ENCODE data around the gene ZNF296. TPM values are rescaled to one million over a fixed set of nuclear protein-coding genes. Genes with fewer than 3 reads are reported as not detected.

ZNF296 gene
- total and polyA plus RNA-seq, 2 experiments from 2014 or later, result 13.4 to 16.5 TPM

DNA sequence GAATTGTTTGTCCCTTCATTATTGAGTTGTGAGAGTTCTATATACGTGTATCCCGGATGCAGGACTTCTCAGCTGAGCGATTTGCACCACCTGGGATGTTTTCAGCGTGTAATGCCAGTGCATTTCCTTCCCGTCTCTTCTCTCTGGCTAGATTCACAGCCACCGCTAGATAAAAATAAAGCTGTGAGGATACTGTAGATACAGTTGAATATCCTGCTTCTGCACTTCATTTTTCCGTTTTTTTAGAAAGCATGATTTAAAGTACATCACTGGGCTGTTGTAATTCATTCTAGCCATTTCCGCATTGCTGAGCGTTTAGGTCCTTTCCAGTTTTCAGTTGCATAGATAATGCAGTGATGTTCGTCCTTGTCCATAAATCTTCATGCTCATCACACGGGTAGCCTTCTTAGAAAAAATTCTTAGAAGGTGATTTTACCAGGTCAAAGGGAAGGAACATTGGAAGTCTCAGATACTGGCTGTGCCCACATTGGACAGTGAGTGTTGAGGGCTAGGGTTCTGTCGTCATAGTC, 31.4 kb upstream of the ZNF296 start:
- Histone ChIP-seq H3K4me2 (no peak overlapping the region), H3K27ac (ENCODE audit: low read depth) (no peak overlapping the region), H4K20me1 (replicated peaks; ENCODE audit: insufficient read depth) (peaks cover 48% of the 10 kb centered on the region), H3K9me2 (ENCODE audit: insufficient read depth) (no peaks in the 10 kb centered on the region), H3K36me3 (ENCODE audit: insufficient read depth) (no peaks in the 10 kb centered on the region), H3F3A (replicated peaks; ENCODE audit: low read depth) (no peaks in the 10 kb centered on the region), H3K79me2 (replicated peaks; ENCODE audit: insufficient read depth) (peaks cover 94% of the 10 kb centered on the region), H3K27me3 (ENCODE audit: insufficient read depth) (no peaks in the 10 kb centered on the region), H3K4me1 (ENCODE audit: insufficient read depth) (peaks cover 3% of the 10 kb centered on the region; the same call in 1 of the 2 replicates), H2AFZ (no peak overlapping the region), H3K4me3 (no peak overlapping the region)
- H3K4me3 Mint-ChIP-seq, result no peak overlapping the region
- peaks cover 22% of the 10 kb centered on the region for H3K4me1 Mint-ChIP-seq
- peaks cover 4% of the 10 kb centered on the region for H3K27me3 Mint-ChIP-seq (ENCODE audit: insufficient read depth, low read depth, poor library complexity)
- H3K36me3 Mint-ChIP-seq (ENCODE audit: low read depth), result no peaks in the 10 kb centered on the region; the same call in 2 of the 3 replicates
- no peak for DNase-seq (ENCODE audit: low spot score)
- TF ChIP-seq STAT1 (IDR thresholded peaks at IDR 0.05; ENCODE audit: unreplicated experiment) (no peak), POLR2AphosphoS5 (IDR thresholded peaks at IDR 0.05; ENCODE audit: low read depth) (no peak), REST (IDR thresholded peaks at IDR 0.05; ENCODE audit: unreplicated experiment) (no peak), ZNF114 (CRISPR knock-in tag; IDR thresholded peaks at IDR 0.05) (no peak), CREB1 (CRISPR knock-in tag; IDR thresholded peaks at IDR 0.05; ENCODE audit: low read depth) (no peak), EZH2 (IDR thresholded peaks at IDR 0.05; ENCODE audit: low read depth, unreplicated experiment) (no peak), NANOG (IDR thresholded peaks at IDR 0.05; ENCODE audit: borderline replicate concordance) (no peak), JUNB (IDR thresholded peaks at IDR 0.05; ENCODE audit: unreplicated experiment) (no peak), EZH2phosphoT487 (IDR thresholded peaks at IDR 0.05; ENCODE audit: unreplicated experiment) (no peak), ZNF331 (CRISPR knock-in tag; IDR thresholded peaks at IDR 0.05; ENCODE audit: low read depth) (no peak)
- TF ChIP-seq, protein P1, sequence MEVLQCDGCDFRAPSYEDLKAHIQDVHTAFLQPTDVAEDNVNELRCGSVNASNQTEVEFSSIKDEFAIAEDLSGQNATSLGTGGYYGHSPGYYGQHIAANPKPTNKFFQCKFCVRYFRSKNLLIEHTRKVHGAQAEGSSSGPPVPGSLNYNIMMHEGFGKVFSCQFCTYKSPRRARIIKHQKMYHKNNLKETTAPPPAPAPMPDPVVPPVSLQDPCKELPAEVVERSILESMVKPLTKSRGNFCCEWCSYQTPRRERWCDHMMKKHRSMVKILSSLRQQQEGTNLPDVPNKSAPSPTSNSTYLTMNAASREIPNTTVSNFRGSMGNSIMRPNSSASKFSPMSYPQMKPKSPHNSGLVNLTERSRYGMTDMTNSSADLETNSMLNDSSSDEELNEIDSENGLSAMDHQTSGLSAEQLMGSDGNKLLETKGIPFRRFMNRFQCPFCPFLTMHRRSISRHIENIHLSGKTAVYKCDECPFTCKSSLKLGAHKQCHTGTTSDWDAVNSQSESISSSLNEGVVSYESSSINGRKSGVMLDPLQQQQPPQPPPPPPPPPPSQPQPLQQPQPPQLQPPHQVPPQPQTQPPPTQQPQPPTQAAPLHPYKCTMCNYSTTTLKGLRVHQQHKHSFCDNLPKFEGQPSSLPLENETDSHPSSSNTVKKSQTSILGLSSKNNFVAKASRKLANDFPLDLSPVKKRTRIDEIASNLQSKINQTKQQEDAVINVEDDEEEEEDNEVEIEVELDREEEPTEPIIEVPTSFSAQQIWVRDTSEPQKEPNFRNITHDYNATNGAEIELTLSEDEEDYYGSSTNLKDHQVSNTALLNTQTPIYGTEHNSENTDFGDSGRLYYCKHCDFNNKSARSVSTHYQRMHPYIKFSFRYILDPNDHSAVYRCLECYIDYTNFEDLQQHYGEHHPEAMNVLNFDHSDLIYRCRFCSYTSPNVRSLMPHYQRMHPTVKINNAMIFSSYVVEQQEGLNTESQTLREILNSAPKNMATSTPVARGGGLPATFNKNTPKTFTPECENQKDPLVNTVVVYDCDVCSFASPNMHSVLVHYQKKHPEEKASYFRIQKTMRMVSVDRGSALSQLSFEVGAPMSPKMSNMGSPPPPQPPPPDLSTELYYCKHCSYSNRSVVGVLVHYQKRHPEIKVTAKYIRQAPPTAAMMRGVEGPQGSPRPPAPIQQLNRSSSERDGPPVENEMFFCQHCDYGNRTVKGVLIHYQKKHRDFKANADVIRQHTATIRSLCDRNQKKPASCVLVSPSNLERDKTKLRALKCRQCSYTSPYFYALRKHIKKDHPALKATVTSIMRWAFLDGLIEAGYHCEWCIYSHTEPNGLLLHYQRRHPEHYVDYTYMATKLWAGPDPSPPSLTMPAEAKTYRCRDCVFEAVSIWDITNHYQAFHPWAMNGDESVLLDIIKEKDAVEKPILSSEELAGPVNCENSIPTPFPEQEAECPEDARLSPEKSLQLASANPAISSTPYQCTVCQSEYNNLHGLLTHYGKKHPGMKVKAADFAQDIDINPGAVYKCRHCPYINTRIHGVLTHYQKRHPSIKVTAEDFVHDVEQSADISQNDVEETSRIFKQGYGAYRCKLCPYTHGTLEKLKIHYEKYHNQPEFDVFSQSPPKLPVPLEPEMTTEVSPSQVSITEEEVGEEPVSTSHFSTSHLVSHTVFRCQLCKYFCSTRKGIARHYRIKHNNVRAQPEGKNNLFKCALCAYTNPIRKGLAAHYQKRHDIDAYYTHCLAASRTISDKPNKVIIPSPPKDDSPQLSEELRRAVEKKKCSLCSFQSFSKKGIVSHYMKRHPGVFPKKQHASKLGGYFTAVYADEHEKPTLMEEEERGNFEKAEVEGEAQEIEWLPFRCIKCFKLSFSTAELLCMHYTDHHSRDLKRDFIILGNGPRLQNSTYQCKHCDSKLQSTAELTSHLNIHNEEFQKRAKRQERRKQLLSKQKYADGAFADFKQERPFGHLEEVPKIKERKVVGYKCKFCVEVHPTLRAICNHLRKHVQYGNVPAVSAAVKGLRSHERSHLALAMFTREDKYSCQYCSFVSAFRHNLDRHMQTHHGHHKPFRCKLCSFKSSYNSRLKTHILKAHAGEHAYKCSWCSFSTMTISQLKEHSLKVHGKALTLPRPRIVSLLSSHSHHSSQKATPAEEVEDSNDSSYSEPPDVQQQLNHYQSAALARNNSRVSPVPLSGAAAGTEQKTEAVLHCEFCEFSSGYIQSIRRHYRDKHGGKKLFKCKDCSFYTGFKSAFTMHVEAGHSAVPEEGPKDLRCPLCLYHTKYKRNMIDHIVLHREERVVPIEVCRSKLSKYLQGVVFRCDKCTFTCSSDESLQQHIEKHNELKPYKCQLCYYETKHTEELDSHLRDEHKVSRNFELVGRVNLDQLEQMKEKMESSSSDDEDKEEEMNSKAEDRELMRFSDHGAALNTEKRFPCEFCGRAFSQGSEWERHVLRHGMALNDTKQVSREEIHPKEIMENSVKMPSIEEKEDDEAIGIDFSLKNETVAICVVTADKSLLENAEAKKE (CRISPR knock-in tag; IDR thresholded peaks at IDR 0.05), result no peak
- TF ChIP-seq, protein P2, sequence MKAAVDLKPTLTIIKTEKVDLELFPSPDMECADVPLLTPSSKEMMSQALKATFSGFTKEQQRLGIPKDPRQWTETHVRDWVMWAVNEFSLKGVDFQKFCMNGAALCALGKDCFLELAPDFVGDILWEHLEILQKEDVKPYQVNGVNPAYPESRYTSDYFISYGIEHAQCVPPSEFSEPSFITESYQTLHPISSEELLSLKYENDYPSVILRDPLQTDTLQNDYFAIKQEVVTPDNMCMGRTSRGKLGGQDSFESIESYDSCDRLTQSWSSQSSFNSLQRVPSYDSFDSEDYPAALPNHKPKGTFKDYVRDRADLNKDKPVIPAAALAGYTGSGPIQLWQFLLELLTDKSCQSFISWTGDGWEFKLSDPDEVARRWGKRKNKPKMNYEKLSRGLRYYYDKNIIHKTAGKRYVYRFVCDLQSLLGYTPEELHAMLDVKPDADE (IDR thresholded peaks at IDR 0.05), result no peak
- TF ChIP-seq, protein P3, sequence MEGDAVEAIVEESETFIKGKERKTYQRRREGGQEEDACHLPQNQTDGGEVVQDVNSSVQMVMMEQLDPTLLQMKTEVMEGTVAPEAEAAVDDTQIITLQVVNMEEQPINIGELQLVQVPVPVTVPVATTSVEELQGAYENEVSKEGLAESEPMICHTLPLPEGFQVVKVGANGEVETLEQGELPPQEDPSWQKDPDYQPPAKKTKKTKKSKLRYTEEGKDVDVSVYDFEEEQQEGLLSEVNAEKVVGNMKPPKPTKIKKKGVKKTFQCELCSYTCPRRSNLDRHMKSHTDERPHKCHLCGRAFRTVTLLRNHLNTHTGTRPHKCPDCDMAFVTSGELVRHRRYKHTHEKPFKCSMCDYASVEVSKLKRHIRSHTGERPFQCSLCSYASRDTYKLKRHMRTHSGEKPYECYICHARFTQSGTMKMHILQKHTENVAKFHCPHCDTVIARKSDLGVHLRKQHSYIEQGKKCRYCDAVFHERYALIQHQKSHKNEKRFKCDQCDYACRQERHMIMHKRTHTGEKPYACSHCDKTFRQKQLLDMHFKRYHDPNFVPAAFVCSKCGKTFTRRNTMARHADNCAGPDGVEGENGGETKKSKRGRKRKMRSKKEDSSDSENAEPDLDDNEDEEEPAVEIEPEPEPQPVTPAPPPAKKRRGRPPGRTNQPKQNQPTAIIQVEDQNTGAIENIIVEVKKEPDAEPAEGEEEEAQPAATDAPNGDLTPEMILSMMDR (conservative IDR thresholded peaks at IDR 0.05; ENCODE audit: low read depth in 2 of 2), result no peak
- H3K9me3 Mint-ChIP-seq, result no peaks in the 10 kb centered on the region
- ATAC-seq, result no peak
- H3K27ac Mint-ChIP-seq, result no peak overlapping the region

All from GM23338 (cell line).